SK-N-SH (cell line): Measurements from ENCODE around the gene GRK1. TPM values are rescaled to one million over a fixed set of nuclear protein-coding genes. Genes with fewer than 3 reads are reported as not detected.

ENCODE experiments used
- CTCF ChIA-PET: fragments of 300-600, 350-600 bp; formaldehyde crosslinking; extraction: SDS; loops from one replicate; lab custom pipeline; 2021; lab: Yijun Ruan, JAX
- POLR2A ChIA-PET: fragments of 350-600 bp; sonication (Branson Sonifier 250); formaldehyde crosslinking; extraction: SDS; loops from one replicate; lab custom pipeline; 2020; ENCODE audit warnings: antibody characterized with exemption, inconsistent platforms; lab: Yijun Ruan, JAX
- DNase-seq: peaks from one replicate; pipeline ENCODE4 v3.0.0; 2012
- H2AFZ ChIP-seq: fragments of 200-600 bp; sonication (generic); 2 replicates; pipeline ENCODE4 v1.8.1; 2016; ENCODE audit warnings: antibody characterized with exemption, mild to moderate bottlenecking, low read depth
- H3F3A ChIP-seq: fragments of 200-600 bp; sonication (generic); replicated peaks from 2 replicates; pipeline ENCODE3; 2016; ENCODE audit warnings: antibody characterized with exemption, mild to moderate bottlenecking; ENCODE audit not compliant: insufficient read depth
- H3K27ac ChIP-seq, 2 experiments: fragments of 200-500 bp in 1 of 2; fragments of 200-600 bp in 1 of 2; sonication (Bioruptor generic) in 1 of 2; sonication (generic), shearing (Covaris generic) in 1 of 2; 2 replicates each; pipeline versions ENCODE4 v1.5.1 to v1.6.1; 2014 to 2016; ENCODE audit warnings: low read depth in 2 of 2, inconsistent platforms in 1 of 2, low read length in 1 of 2, mild to moderate bottlenecking in 1 of 2, mixed read lengths in 1 of 2
- H3K27me3 ChIP-seq: fragments of 200-600 bp; sonication (generic), shearing (Covaris generic); 2 replicates; pipeline ENCODE4 v1.6.1; 2016; ENCODE audit warnings: mixed run types; ENCODE audit not compliant: insufficient read depth
- H3K36me3 ChIP-seq, 2 experiments: fragments of 200-500 bp in 1 of 2; fragments of 200-600 bp in 1 of 2; sonication (Bioruptor generic) in 1 of 2; sonication (generic) in 1 of 2; replicated peaks in 1 of 2; 2 replicates each; pipeline versions ENCODE3 to v1.5.1; 2014 to 2016; ENCODE audit warnings: low read length in 1 of 2, mild to moderate bottlenecking in 1 of 2; ENCODE audit not compliant: insufficient read depth in 2 of 2, control insufficient read depth in 1 of 2
- H3K4me1 ChIP-seq, 2 experiments: fragments of 200-500 bp in 1 of 2; fragments of 200-600 bp in 1 of 2; sonication (Bioruptor generic) in 1 of 2; sonication (generic), shearing (Covaris generic) in 1 of 2; 2 replicates each; pipeline versions ENCODE4 v1.5.1 to v1.6.1; 2014 to 2016; ENCODE audit warnings: low read depth in 1 of 2, low read length in 1 of 2, mixed run types in 1 of 2; ENCODE audit not compliant: insufficient read depth in 2 of 2, control insufficient read depth in 1 of 2
- H3K4me2 ChIP-seq: fragments of 200-600 bp; sonication (generic), shearing (Covaris generic); 2 replicates; pipeline ENCODE4 v1.6.1; 2017; ENCODE audit warnings: mixed run types
- H3K4me3 ChIP-seq, 2 experiments: fragments of 200-500 bp in 1 of 2; fragments of 200-600 bp in 1 of 2; sonication (Bioruptor generic) in 1 of 2; sonication (generic), shearing (Covaris generic) in 1 of 2; 2 replicates each; pipeline versions ENCODE4 v1.5.1 to v1.8.1; 2014 to 2016; ENCODE audit warnings: low read depth in 2 of 2, inconsistent platforms in 1 of 2, low read length in 1 of 2, mild to moderate bottlenecking in 1 of 2, mixed read lengths in 1 of 2, moderate library complexity in 1 of 2
- H3K79me2 ChIP-seq: fragments of 200-600 bp; sonication (generic); 2 replicates; pipeline ENCODE4 v1.8.1; 2017; ENCODE audit warnings: mild to moderate bottlenecking; ENCODE audit not compliant: insufficient read depth
- H3K9ac ChIP-seq: fragments of 200-600 bp; sonication (generic); 2 replicates; pipeline ENCODE4 v1.6.1; 2017; ENCODE audit warnings: mixed run types
- H3K9me2 ChIP-seq: fragments of 200-600 bp; sonication (generic); 2 replicates; pipeline ENCODE4 v1.6.1; 2017; ENCODE audit warnings: mixed run types
- H3K9me3 ChIP-seq: fragments of 200-600 bp; sonication (generic); 2 replicates; pipeline ENCODE4 v1.6.1; 2017; ENCODE audit warnings: mixed run types, mild to moderate bottlenecking, moderate library complexity
- H4K20me1 ChIP-seq: fragments of 200-600 bp; sonication (generic); 2 replicates; pipeline ENCODE4 v1.6.1; 2017; ENCODE audit warnings: mild to moderate bottlenecking, mixed run types; ENCODE audit not compliant: insufficient read depth
- CHD2 ChIP-seq: fragments of 150-350 bp; IDR thresholded peaks from 2 replicates; pipeline ENCODE4 v1.6.1; 2018; ENCODE audit warnings: low read length; ENCODE audit not compliant: partially characterized antibody
- CTCF ChIP-seq: fragments of 200-600 bp; sonication (generic); IDR thresholded peaks from 2 replicates; pipeline ENCODE4 v1.6.1; 2017; ENCODE audit warnings: antibody characterized with exemption, mild to moderate bottlenecking, moderate library complexity
- ELF1 ChIP-seq: IDR thresholded peaks from 2 replicates; pipeline ENCODE4 v1.4.0; 2012
- EZH2phosphoT487 ChIP-seq: fragments of 200-600 bp; sonication (generic); IDR thresholded peaks from 2 replicates; pipeline ENCODE4 v1.6.1; 2017; ENCODE audit warnings: low read depth, mixed run types, mild to moderate bottlenecking, antibody characterized with exemption, moderate library complexity, borderline replicate concordance
- FOSL2 ChIP-seq: IDR thresholded peaks from 2 replicates; pipeline ENCODE4 v1.4.0; 2012; ENCODE audit warnings: low read depth, mild to moderate bottlenecking, moderate library complexity, borderline replicate concordance
- FOXJ3 ChIP-seq: sonication (generic); formaldehyde crosslinking; IDR thresholded peaks from 2 replicates; pipeline ENCODE4 v1.5.1; 2020; ENCODE audit warnings: mild to moderate bottlenecking, missing genetic modification reagents
- FOXM1 ChIP-seq: IDR thresholded peaks from 2 replicates; pipeline ENCODE4 v1.4.0; 2012; ENCODE audit warnings: low read depth, mild to moderate bottlenecking
- GABPA ChIP-seq: IDR thresholded peaks from 2 replicates; pipeline ENCODE4 v1.4.0; 2012; ENCODE audit warnings: low read depth, mild to moderate bottlenecking
- GATA2 ChIP-seq: sonication (generic); formaldehyde crosslinking; IDR thresholded peaks from 2 replicates; pipeline ENCODE4 v1.5.0; 2020; ENCODE audit warnings: mild to moderate bottlenecking, missing genetic modification reagents
- JUND ChIP-seq: IDR thresholded peaks from 2 replicates; pipeline ENCODE4 v1.4.0; 2012
- MAX ChIP-seq: IDR thresholded peaks from 2 replicates; pipeline ENCODE4 v1.4.0; 2012; ENCODE audit warnings: low read depth
- MEF2A ChIP-seq: IDR thresholded peaks from 2 replicates; pipeline ENCODE4 v1.4.0; 2012; ENCODE audit warnings: low read depth, borderline replicate concordance
- MXI1 ChIP-seq: IDR thresholded peaks from 2 replicates; pipeline ENCODE4 v1.6.1; 2012; ENCODE audit warnings: mild to moderate bottlenecking, low read depth, low read length, improper control_type of control experiment
- NFIC ChIP-seq: IDR thresholded peaks from 2 replicates; pipeline ENCODE4 v1.4.0; 2012; ENCODE audit warnings: borderline replicate concordance
- NRF1 ChIP-seq: IDR thresholded peaks from 2 replicates; pipeline ENCODE4 v1.6.1; 2012; ENCODE audit warnings: low read depth, mild to moderate bottlenecking, low read length
- PBX3 ChIP-seq: IDR thresholded peaks from 2 replicates; pipeline ENCODE4; 2012
- POLR2AphosphoS5 ChIP-seq: IDR thresholded peaks from 2 replicates; pipeline ENCODE4 v1.6.1; 2012; ENCODE audit warnings: low read depth, low read length
- RAD21 ChIP-seq: IDR thresholded peaks from 2 replicates; pipeline ENCODE4 v1.6.1; 2012; ENCODE audit warnings: mild to moderate bottlenecking, low read length
- RCOR1 ChIP-seq: fragments of 150-350 bp; IDR thresholded peaks from 2 replicates; pipeline ENCODE4 v1.6.1; 2017; ENCODE audit warnings: antibody characterized with exemption, low read length
- RXRA ChIP-seq: IDR thresholded peaks from 2 replicates; pipeline ENCODE4 v1.4.0; 2012; ENCODE audit warnings: low read depth, mild to moderate bottlenecking, borderline replicate concordance
- SMC3 ChIP-seq: IDR thresholded peaks from 2 replicates; pipeline ENCODE4 v1.6.1; 2012; ENCODE audit warnings: low read depth, low read length, improper control_type of control experiment
- TAF1 ChIP-seq: IDR thresholded peaks from 2 replicates; pipeline ENCODE4 v1.6.1; 2012; ENCODE audit warnings: low read depth, mild to moderate bottlenecking, low read length, moderate library complexity, borderline replicate concordance
- TEAD4 ChIP-seq: IDR thresholded peaks from 2 replicates; pipeline ENCODE4 v1.4.0; 2012; ENCODE audit warnings: mild to moderate bottlenecking, borderline replicate concordance; ENCODE audit not compliant: insufficient read depth
- USF1 ChIP-seq: IDR thresholded peaks from 2 replicates; pipeline ENCODE4 v1.4.0; 2012; ENCODE audit warnings: low read depth, borderline replicate concordance
- YY1 ChIP-seq: IDR thresholded peaks from 2 replicates; pipeline ENCODE4 v1.4.0; 2012; ENCODE audit warnings: low read depth, mild to moderate bottlenecking
- whole genome bisulfite sequencing: methylation state at CpG from one replicate; pipeline ENCODE4 v1.1.6; 2017; ENCODE audit warnings: low lambda C conversion rate; 5-methylcytosine and 5-hydroxymethylcytosine counted together
- polyA plus RNA-seq, 3 experiments: library from polyadenylated mRNA; depleted of rRNA; stranded (reverse); fragments of >200 nt; gene quantifications; 2 replicates each; pipeline ENCODE4 v1.2.3, GENCODE V29; 2012

The GRK1 gene
- polyA plus RNA-seq, 1 of the 3 experiments (the other 2 are of a cell fraction), result 0.12 TPM

GRCh38 chr13:113635048-113635420, 32.0 kb upstream of the GRK1 start:
- Histone ChIP-seq H4K20me1 (no peaks in the 10 kb centered on the region), H3K4me3 (no peak overlapping the region), H3K4me2 (no peak overlapping the region), H3K27ac (no peak overlapping the region), H3K9me2 (no peaks in the 10 kb centered on the region), H3K27me3 (no peaks in the 10 kb centered on the region), H3K79me2 (peaks cover 5% of the 10 kb centered on the region; the same call in 1 of the 2 replicates), H3K36me3 (peaks cover 30 to 81% of the 10 kb centered on the region in 2 experiments), H3K4me1 (peaks cover 0 to 10% of the 10 kb centered on the region in 2 experiments; a peak in 1 of 4 replicates), H2AFZ (no peak overlapping the region), H3F3A (no peaks in the 10 kb centered on the region), H3K9me3 (no peaks in the 10 kb centered on the region), H3K9ac (no peak overlapping the region)
- no peak for DNase-seq
- 100% methylated on average over 6 of the region's 7 CpGs for WGBS
- ChIA-PET POLR2A (no interaction called here), CTCF (no interaction called here)
- TF ChIP-seq CHD2, result no peak
- no peak for TF ChIP-seq CTCF
- no peak for TF ChIP-seq RCOR1
- TF ChIP-seq MXI1, result no peak
- TF ChIP-seq GATA2 (CRISPR knock-in tag), result no peak
- no peak for TF ChIP-seq YY1
- TF ChIP-seq FOSL2, result no peak
- TF ChIP-seq GABPA, result no peak
- TF ChIP-seq FOXJ3, result no peak
- no peak for TF ChIP-seq NFIC
- no peak for TF ChIP-seq NRF1
- no peak for TF ChIP-seq PBX3
- no peak for TF ChIP-seq FOXM1
- no peak for TF ChIP-seq TEAD4
- TF ChIP-seq JUND, result no peak
- TF ChIP-seq EZH2phosphoT487, result no peak
- no peak for TF ChIP-seq RXRA
- TF ChIP-seq MEF2A, result no peak
- TF ChIP-seq ELF1, result no peak

GRCh38 chr13:113635709-113636108, 31.3 kb upstream of the GRK1 start:
- no peak overlapping the region for H3K9ac ChIP-seq
- peaks cover 35 to 81% of the 10 kb centered on the region in 2 experiments for H3K36me3 ChIP-seq
- H3K9me2 ChIP-seq, result no peaks in the 10 kb centered on the region
- no peaks in the 10 kb centered on the region for H3F3A ChIP-seq
- no peaks in the 10 kb centered on the region; the same call in 1 of the 2 replicates for H3K79me2 ChIP-seq
- no peak overlapping the region for H2AFZ ChIP-seq
- TF ChIP-seq CTCF, result no peak
- TF ChIP-seq TAF1, result no peak
- no peak for TF ChIP-seq FOXJ3
- TF ChIP-seq ELF1, result no peak
- no peak for TF ChIP-seq MAX
- no peak for TF ChIP-seq CHD2
- no peak for TF ChIP-seq NFIC
- no peak for TF ChIP-seq USF1
- TF ChIP-seq GABPA, result no peak
- no peak for TF ChIP-seq RAD21
- TF ChIP-seq SMC3, result no peak
- no peak for TF ChIP-seq TEAD4
- no peak for TF ChIP-seq POLR2AphosphoS5
- TF ChIP-seq RXRA, result no peak
- no peak for TF ChIP-seq FOXM1
- TF ChIP-seq, all 33 proteins: peak for 0
- Histone ChIP-seq H3K9me3 (no peaks in the 10 kb centered on the region), H3K27me3 (no peaks in the 10 kb centered on the region), H4K20me1 (no peaks in the 10 kb centered on the region), H3K4me3 (no peak overlapping the region), H3K4me2 (no peak overlapping the region), H3K4me1 (peaks cover 0 to 15% of the 10 kb centered on the region in 2 experiments; a peak in 2 of 4 replicates), H3K27ac (no peak overlapping the region)
- no peak for DNase-seq
- ChIA-PET POLR2A (no interaction called here), CTCF (no interaction called here)
- 97% methylated on average over 20 of the region's 25 CpGs for WGBS
